ENCODE data around the gene UGT2A2.

DNA sequence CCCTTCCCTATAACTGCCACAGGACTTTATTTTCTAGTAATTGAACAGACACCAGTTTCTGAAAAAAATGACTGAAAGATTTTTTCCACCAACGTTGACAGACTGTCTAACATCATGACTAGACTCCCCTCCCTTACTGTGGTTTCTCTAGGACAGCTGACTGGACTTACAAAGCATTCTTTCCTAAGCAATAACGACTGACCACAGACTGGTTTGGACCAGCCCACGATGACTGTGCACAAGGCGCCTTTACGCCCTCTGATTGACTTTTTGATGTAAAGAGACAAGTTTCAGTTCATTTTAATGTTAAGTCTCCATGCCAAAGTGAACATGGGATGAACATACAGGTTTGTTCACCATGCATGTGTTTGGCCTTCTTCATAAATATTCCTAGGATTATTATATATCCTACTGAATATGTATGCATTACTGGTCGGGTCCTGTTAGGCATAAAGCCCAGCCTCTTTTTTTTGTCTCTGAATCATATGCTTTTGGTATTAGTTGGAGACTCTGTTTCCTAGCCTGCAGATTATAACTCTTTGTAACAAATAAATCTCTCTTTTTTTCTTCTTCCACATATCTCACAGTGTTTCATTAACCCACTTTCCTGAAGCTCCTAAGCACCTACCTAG, 93.2 kb downstream of the UGT2A2 start:
- no peak for TF ChIP-seq POLR2A (IDR thresholded peaks at IDR 0.05; ENCODE audit: low read depth, low read length)
- TF ChIP-seq POLR2AphosphoS5 (IDR thresholded peaks at IDR 0.05; ENCODE audit: low read depth, low read length): no peak
